Hematopoietic multipotent progenitor cell treated with erythropoietin and hydrocortisone succinate and interleukin-3 and kit ligand, for 15 days (in vitro differentiated cells): ENCODE data around the gene DCT.
"Not testable (repeated sequence)": the region's sequence is repeated elsewhere in the genome, so short reads cannot be mapped to it uniquely, and the experiment has no call there.

Source experiments
- DNase-seq: peaks from one replicate; pipeline ENCODE4 v3.0.0-alpha.2; 2015; ENCODE audit warnings: low spot score

Gene DCT

DNA sequence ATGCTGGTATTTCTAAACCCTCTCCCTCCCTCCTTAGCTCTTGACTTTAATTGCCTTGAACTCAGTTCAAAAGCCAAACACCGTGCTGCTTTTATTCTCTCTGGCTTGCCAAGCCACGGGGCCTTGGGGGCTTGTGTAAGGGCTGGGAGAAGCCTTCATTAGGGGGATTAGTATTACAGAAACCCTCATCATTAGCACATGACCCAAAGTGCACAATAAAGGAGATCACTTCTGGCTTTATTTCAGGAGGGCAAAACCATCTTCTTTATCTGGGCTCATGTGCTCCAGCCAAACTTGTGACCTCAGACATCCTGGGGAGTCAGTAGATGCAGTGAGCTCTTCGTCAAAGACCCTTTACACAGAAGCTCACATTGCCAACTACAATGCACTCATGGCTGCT is at the start of gene DCT:
DCT (minus strand) TSS at position 67 of the 400 bp plus-strand sequence. CDS start 427 bp downstream, outside the sequence.
- DNase-seq = no peak

DNA sequence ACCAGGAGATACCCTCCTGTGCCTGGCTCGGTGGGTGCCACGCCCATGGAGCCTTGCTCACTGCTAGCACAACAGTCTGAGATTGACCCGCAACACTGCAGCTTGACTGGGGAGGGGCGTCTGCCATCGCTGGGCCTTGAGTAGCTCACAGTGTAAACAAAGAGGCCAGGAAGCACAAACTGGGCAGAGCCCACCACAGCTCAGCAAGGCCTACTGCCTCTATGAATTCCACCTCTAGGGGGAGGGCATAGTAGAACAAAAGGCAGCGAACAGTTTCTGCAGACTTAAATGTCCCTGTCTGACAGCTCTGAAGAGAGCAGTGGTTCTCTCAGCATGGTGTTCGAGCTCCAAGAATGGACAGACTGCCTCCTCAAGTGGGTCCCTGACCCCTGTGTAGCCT is 47.5 kb upstream of the DCT start:
- not testable (repeated sequence) for DNase-seq

DNA sequence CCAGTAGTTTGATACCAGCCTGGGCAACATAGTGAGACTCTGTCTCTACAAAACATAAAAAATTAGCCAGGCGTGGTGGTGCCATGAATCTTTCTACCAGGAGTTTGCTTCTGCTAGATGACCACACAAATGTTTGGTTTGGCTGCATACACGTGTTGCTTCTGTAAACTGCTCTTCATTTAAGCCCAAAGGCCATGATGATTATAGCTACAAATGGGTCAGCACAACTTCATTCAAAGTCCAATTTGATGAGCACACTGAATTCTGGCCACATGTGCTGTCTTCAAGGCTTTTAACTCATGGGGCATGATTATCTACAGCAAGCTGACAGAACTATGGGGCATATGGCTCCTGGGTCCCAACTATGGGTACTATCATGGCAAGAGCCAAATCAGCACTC is 46.3 kb upstream of the DCT start:
- DNase-seq = no peak

DNA sequence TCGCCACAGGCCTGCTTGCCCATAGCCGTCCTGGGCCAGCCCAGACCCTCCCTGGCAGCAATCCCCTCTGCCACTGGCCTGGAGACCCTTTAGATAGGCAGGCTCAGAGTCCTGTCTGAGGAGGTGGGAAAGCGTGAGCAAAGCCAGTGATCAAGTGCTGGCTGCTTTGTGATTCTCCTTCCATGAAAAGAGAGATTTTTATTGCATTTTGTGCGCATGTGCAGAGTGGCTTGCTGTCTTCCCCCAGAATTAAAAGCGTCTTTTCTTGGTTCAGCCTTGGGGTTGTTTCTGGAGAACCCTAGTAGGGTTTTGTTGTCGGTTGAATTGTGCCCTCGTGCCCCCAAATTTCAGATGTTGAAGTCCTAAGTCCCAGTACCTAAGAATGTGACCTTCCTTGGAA is 44.9 kb upstream of the DCT start:
- DNase-seq = no peak

DNA sequence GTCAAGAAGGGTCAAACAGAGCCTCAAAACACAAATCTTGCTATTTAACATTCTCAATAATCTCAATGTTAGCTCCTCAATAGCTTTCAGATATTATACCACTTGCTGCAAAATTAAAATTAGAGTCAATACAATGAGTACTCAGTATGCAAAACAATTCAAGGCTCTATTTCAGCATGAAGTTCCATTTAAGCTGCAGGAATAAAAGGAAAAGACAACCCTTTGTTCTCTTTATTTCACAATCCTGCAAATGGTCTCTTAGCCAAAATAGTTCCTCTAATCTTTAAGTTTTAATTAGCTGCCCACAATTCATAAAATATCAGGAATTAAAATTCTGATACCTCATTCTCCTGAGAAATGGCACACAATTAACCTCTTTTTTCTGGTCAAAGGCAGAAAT is 40.5 kb upstream of the DCT start:
- no peak for DNase-seq

DNA sequence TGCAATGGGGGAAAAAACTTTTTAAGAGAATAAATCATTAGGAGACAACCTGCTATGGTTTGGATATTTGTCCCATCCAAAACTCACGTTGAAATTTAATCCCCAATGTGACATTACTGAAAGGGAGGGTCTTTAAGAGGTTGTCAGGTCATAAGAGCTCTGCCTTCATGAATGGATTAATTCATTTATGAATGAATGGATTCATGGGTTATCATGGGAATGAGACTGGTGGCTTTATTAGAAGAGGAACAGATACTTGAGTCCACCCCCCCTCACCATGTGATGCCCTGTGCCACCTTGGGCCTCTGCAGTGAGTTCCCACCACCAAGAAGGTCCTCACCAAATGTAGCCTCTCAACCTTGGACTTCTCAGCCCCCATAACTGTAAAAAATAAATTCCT is 37.0 kb upstream of the DCT start:
- DNase-seq = no peak

DNA sequence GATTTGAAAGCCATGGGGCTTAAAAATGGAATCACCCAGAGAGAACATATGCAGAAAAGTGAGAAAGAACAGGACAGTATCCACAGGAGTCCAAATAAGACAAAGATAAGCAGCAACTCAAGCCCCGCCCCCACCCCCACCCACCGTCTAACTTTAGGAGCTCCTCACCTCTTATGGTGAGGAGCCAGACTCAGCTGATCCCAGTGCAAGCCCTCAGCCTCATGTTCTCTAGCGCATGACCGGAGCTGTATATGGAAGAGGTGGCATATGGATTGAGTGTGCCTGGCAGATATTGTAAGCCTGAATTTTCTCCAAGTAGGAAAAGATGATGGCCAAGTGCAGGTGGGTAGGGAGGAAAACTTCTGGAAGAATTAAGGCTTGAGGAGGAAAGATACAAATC is 36.4 kb upstream of the DCT start:
- no peak for DNase-seq

DNA sequence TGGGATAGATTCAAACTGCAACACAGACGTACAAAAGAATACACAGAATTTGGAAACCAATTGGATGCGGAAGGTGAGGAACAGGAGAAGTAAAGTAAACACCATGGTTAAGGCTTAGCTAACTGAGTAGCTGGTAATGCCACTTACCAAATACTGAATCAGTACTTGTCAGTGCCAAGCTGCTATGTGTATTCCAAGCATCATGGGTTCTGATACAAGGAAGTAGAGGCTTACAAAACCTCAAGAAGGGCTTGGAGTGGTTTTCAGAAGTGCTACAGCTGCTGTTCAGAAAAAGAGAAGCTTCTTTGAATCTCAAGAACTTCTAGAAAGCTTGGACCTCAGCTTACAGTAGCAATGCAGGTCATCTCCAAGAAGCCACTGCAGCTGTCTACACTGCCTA is 35.9 kb upstream of the DCT start:
- no peak for DNase-seq

DNA sequence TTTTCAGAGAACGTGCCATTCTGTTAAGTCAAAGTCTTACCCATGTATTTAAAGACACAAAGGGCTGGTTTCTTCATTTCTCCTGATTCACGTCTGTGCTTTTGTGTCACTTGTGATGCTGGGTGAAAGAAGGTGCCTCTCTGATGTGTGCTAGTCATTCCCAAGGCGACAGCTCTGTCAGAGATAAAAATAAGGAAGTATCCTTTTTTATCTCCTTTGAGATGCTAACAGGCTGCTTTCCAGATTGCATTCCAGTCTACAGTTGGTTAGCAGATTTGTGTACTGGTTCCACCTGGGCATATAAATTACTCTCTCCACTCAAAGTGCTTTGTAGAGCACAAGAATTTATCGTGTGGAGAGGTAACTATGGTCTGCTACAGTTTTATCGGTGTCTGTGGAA is 33.5 kb upstream of the DCT start:
- DNase-seq = no peak

DNA sequence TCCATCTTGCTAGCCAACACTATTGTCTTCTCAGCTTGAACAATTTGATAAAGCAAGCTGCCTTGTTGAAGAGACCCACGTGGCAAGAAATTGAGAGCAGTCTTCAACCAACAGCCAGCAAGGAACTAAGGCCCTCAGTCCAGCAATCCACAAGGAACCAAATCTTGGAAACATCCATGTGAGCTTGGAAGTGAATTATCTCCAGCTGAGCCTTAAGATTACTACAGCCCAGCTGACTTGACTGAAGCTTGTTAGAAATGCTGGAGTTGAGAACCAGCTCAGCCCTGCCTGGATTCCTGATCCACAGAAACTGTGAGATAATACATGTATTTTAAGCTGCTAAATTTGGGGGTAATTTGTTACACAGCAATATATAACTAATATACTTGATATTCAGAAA is 26.2 kb upstream of the DCT start:
- no peak for DNase-seq

DNA sequence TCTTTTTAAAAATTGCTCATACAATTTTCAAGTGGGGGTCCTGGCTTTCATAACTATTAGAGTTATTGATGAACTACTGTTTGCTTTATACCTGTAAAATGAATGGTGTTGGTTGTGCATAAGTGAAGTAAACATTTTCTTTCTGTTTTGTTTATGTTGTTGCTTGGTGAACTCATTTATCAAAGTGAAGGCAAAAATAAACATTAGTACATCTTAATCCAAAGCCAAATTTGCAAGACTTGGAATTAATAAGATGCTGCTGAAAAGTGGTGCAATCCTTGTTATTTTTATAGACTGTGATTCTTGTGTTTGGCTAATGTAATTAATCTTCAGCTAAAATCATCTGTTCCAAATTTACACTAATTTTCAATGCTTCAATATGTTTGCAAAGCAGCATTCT is 24.4 kb upstream of the DCT start:
- DNase-seq = no peak

DNA sequence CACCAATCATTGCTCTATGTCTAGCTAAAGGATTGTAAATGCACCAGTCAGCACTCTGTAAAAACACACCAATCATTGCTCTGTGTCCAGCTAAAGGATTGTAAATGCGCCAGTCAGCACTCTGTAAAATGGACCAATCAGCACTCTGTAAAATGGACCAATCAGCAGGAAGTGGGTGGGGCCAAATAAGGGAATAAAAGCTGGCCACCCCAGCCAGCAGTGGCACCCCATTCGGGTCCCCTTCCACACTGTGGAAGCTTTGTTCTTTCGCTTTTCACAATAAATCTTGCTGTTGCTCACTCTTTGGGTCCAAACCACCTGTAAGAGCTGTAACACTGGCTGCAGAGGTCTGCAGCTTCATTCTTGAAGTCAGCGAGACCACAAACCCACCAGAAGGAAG is 19.3 kb upstream of the DCT start:
- DNase-seq = not testable (repeated sequence)

DNA sequence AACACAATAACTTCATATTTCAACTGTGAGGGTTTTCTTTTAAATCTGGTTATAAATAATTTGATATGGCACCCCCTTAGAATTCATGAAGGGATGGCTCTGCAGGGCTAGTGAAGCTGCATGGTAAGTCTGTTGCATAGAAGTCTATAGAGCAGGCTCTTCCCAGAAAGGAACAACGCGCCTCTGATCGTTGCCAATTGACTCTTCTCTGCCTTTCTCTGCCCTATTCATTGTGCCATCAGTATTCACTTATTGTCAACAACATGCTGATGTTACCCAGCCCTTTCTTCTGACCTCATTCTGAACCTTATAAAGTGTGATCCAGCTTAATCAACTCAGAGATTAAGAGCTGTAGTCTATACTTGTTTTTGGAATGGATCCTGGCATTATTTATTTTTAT is 16.3 kb upstream of the DCT start:
- DNase-seq = no peak

DNA sequence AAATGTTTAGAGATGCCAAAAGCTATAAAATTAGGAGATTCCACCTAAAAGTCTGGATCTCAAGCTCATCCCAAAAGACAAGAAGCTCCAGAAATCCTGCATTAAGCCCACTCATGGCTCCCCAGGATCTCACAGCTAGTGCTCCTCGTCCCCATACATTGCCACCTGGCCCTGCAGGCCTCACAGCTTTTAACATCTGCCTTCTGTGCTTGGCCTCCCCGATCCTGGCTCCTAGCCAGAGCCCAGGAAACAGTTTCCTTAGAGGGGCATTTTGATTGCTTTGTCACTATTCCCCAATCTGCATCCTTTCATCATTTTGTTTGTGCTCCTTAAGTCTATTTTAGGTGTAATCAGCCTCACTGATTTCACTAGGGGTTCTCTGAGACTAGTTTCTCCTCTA is 14.5 kb upstream of the DCT start:
- no peak for DNase-seq

DNA sequence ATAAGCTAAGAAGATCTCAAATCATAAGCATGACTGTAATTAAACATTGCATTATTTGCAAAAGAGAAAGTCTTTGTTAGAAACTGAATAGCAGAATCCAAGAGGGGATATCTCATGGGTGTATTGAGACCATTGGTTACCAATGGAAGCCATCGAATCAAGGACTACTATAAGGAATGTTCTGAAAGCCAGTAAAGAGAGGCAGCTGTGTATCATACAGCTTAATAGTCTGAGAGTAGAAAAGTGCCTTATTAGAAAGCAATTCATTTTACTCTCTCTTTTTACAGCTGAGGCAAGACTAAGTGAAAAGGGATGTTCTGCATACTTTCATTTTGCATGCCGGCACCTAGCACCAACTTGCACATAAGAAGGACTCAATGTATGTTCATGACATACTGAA is 7.6 kb upstream of the DCT start:
- no peak for DNase-seq

DNA sequence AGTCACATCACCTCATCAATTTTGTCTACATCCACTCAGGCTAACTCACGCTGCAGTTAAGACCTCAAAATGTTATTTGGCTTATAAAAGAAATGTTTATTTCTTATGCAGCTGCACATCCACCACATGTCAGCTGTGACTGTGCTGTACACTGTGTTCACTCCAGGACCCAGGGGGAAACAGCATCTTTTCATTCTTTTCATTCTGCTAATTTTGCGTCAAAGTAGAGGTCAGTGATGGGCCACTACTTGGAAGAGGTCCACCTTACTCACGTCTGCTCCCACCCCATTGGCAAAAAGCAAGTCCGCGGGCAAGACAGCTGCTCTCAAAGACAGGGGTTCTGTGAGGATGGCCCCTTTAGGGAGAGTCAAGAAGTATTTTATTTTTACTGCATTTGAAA is 4.5 kb upstream of the DCT start:
- no peak for DNase-seq

DNA sequence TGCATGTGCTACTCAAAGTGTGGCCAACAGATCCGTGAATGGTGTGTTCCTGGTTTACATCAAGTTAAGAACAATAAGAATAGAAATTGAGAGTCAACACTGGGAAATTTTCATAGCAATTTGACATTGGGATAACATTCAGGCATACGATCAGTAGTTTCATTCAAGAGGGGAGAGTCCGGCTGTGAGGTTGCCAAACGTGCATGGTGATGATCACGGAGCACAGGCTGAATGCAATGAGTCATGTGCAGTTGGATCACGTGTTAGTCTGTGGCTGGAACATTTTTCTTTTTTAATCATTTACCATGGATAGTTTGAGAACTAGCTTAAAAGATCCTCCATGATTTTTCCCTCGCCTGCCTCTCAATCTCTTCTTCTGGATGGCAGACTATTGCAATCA is 2.5 kb upstream of the DCT start:
- DNase-seq = no peak

DNA sequence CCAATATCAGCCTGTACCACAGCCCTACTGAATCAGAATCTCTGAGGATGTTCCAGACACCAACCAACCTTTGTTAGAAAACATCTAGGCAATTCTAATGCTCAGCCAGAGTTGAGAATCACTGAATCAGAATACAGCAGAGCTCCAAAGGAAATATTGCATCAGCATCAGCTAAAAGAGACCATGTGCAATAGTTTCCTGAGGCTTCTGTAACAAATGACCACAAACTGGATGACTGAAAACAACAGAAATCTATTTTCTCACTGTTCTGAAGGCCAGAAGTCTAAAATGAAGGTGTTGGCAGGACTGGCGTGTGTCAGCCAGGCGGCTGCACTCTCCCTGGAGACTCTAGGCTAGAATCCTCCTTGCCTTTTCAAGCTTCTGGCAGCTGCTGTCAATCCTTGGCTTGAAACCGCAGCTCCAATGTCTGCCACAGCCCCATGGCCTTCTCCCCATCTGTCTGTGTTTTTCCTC is 1.2 kb upstream of the DCT start:
- DNase-seq = no peak

DNA sequence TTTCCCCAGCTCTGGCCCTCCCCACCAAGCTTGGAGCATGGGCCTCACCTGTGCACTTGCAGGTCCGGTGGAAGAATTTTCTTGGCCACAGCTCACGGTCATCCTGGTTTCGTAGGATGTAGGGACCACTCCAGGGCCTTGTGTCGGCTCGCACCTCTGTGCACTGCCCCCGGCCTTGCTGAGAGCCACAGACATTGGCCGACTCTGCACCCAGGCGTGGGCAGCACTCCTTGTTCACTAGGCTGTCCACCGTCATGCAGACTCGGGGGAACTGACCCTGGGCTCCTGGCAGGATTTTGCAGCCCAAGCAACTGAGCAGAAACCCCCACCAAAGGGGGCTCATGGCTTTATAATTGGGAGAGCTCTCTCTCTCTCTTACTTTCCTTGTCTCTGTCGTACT is 569 bp downstream of the DCT start:
- DNase-seq = no peak

DNA sequence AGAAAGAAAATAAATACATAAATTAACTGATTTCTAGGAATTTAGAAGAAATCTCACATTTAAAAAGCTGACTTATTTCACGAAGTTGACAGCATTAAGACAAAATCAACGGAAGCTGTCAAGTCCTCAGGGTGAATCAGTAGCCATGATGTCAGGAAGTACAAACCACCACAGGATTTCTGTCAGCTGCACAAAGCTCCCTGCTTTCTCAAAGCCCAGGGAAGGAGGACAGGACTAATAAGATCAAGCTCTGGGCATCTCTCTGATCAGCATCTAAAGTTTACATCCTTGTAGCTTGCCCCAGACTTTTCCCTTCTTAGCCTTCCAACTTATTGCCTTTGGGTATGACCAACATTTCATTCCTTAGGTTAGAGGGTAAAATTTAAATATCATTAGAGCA is 9.4 kb downstream of the DCT start:
- no peak for DNase-seq

DNA sequence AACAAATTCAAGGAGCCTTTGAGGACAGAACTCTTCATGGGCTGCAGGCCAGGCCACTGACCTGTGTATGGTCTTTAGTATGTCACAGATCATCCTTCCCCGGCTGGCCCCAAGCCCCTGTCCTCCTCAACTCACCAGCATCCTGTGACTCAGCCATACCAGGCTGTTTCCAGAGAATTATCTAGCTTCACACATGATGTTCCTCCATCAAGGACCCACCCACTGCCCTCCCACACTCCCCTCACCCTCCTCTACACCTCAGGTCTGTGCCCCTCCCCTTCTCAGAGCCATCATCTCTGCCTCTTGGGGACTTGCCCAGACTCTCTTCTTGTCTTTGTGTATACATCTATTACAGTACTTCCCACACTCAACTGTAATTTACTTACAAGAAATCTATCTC is 14.7 kb downstream of the DCT start:
- DNase-seq = no peak

DNA sequence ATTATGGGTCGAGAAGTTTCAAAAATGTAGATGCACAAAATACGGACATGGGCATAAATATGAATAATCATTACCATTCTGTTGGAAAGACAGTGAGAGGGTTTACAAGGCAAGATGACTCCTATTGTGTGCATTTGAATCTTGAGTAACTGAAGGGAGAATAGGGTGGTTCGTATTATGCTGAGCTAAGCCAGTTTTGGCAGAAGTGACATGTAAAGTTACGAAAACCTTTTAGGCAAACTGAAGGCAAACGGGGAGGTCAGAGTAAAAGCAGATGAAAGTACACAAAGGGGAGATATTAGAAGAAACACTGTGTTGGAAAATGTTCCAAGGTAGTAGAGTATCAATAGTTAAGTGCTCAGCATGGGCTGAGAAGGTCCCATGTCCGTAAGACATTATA is 16.8 kb downstream of the DCT start:
- no peak for DNase-seq

DNA sequence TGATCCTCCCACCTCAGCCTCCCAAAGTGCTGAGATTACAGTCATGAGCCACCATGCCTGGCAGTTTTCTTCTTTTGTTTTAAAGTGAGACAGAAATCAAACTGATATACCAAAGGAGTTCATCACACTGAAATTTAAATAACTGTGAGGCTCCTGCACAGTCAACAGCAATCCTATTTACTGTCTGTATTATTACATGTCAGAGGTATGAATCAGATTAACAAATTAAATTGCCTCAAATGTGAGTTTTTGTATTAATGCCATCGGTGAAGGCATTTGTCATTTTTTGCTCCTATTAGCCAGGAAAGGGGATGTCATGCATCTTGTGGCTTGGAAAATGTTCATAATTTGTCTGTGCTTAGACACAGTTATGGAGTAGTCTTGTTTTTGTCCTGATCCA is 20.4 kb downstream of the DCT start:
- no peak for DNase-seq

DNA sequence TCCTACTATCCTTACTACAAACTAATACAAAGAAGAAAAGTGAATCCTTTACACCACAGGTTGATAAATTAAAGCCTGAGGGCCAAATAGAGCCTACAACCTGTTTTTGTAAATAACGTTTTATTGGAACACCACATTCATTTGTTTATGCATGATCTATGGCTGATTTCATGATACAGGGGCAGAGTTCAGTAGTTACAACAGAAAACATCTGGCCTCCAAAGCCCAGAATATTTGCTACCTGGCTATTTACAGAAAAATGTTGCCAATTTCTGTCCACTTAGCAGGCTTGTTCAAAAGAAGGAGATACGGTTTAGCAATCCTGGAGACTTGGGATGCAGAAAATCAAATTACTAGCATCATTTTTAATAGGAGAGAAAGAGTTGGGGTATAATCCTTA is 24.1 kb downstream of the DCT start:
- no peak for DNase-seq

DNA sequence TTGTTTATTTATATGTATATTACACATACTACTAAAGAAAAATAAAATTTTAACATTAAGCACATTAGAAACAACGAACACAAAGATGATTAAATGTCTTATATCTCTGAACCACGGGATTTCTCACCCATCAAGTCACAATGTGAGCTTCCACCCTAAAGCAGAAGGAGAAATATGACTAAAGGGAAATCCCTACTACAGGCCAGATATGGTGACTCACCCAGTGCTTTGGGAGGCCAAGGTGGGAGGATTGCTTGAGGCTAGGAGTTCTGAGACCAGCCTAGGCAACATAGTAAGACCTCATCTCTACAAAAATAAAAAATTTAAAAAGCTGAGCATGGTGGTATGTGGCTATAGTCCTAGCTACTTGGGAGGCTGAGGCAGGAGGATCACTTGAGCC is 24.6 kb downstream of the DCT start:
- DNase-seq = no peak
